ENCODE results near the gene POLN.

The POLN gene

DNA sequence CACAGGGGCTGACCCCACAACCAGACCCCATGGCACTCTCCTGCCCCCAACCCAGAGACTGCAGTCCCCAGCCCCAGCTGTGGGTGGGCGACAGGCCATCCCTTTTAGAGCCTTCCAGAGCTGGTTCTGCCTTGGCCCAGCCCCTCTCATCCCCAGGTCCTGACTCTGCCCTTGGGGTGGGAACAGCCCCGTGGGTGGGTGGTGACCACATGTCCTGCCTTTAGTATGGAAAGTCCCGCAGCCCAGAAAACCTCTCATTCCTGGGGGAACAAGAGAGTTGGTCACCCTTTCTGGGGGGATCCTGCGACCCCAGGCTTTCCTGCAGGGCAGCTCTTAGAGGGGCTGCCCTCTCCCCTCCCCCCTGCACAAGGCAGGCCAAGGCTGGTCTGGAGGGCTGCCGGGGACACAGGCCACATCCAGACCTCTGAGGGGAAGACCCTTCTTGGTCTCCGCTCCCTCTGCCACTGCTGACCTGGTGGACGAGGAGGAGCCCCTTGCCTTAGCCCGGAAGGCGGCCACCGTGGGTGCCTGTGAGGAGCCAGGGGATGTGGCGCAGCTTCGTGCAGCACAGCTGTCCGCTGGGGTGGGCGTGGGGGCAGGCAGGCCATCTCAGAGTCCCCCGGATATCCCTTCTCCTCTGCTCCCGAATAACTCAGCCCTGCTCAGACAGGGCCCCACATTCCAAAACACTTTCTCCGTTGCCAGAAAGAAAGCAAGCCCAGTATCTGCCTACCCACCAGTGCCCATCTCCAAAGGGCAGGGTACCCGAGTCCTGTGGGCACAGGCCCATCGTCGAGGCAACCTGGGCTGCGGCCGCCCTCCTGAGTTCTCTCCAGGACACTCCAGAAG is 26.7 kb upstream of the POLN start:
- Histone ChIP-seq H3K27ac (ENCODE audit: insufficient read depth, low read length, poor library complexity, severe bottlenecking) (no peak overlapping the region), H3K27me3 (replicated peaks; ENCODE audit: control insufficient read depth, insufficient read depth, low read length, poor library complexity, severe bottlenecking) (no peaks in the 10 kb centered on the region), H3K4me3 (ENCODE audit: insufficient read depth, low read depth, low read length, poor library complexity, severe bottlenecking) (no peak overlapping the region), H3K36me3 (ENCODE audit: control insufficient read depth, insufficient read depth, low read length) (peaks cover 7% of the 10 kb centered on the region), H3K4me1 (ENCODE audit: control insufficient read depth, insufficient read depth, low read length, poor library complexity, severe bottlenecking) (no peaks in the 10 kb centered on the region), H3K9me3 (ENCODE audit: control insufficient read depth, low read length) (no peaks in the 10 kb centered on the region)
- DNase-seq: no peak

DNA sequence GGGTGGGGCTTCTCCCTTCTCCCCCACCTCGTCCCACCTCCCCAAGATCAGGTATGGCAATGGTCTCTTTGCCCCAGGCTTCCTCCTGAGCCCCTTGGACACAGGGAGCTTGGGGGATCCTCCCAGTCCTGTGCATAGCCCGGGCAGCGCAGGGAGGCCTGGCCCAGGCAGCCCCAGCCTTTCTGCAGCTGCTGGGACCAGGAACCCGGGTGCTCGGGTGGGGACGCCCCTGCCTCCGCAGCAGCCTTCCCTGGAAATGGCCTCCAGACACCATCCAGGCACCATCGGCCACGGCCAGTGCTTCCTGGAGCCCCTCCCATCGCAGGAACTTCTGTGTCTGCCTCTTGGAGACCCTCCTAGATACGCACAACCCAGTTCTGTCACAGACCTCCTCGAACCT is 25.9 kb upstream of the POLN start:
- DNase-seq: no peak

DNA sequence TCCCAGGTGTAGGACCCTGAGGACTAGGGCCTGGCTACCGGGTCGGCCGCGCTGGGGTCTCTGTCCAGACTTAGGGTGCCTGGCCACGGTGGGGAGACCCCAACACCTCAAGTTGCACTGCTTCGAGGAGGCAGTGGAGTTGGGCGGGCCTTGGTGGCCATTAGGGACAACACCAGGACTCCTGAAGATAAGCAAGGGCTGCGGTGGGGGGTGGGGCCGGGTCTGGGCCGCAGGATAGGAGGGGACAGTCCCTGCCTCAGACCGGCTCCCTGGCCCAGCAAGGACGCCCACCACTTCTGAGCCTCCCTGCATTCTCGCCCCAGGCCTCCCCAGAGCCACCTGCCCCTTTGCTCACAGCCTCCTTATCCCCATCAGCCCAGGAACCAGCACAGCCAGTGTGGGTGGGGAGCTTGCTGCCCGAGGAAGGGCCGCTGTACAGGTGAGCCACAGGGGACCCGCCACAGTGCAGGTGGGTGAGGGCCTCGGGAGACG is 25.4 kb upstream of the POLN start:
- no peak overlapping the region for H3K4me3 ChIP-seq (ENCODE audit: insufficient read depth, low read depth, low read length, poor library complexity, severe bottlenecking)
- H3K27me3 ChIP-seq (replicated peaks; ENCODE audit: control insufficient read depth, insufficient read depth, low read length, poor library complexity, severe bottlenecking): no peaks in the 10 kb centered on the region
- DNase-seq: no peak
- no peaks in the 10 kb centered on the region for H3K9me3 ChIP-seq (ENCODE audit: control insufficient read depth, low read length)
- H3K4me1 ChIP-seq (ENCODE audit: control insufficient read depth, insufficient read depth, low read length, poor library complexity, severe bottlenecking): peaks cover 9% of the 10 kb centered on the region
- H3K27ac ChIP-seq (ENCODE audit: insufficient read depth, low read length, poor library complexity, severe bottlenecking): no peak overlapping the region
- peaks cover 7% of the 10 kb centered on the region for H3K36me3 ChIP-seq (ENCODE audit: control insufficient read depth, insufficient read depth, low read length)

More for the DNA sequence above, 25.9 kb upstream of the POLN start:
- Histone ChIP-seq H3K9me3 (ENCODE audit: control insufficient read depth, low read length) (no peaks in the 10 kb centered on the region), H3K4me1 (ENCODE audit: control insufficient read depth, insufficient read depth, low read length, poor library complexity, severe bottlenecking) (peaks cover 5% of the 10 kb centered on the region), H3K36me3 (ENCODE audit: control insufficient read depth, insufficient read depth, low read length) (peaks cover 7% of the 10 kb centered on the region), H3K27me3 (replicated peaks; ENCODE audit: control insufficient read depth, insufficient read depth, low read length, poor library complexity, severe bottlenecking) (no peaks in the 10 kb centered on the region), H3K4me3 (ENCODE audit: insufficient read depth, low read depth, low read length, poor library complexity, severe bottlenecking) (no peak overlapping the region), H3K27ac (ENCODE audit: insufficient read depth, low read length, poor library complexity, severe bottlenecking) (no peak overlapping the region)

DNA sequence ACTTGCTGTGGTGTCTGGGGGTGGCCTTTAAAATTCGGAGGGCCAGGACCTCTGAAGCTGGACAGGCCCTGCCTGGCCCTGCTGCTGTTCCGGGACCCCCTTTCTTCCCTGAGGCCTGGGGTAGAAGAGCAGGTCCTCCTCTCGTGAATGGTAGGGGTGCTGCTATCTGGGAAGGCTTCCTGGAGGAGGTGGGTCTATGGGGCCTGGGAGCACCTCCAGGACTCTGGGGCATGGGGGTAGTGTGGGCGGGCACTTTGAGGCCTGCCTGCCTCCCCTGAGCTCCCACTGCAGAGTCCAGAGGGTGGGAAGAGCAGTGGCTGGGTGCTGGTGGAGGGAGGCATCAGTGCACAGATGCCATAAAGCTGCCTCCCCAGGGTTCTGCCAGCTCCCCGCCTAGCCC is 24.9 kb upstream of the POLN start:
- peaks cover 9% of the 10 kb centered on the region for H3K4me1 ChIP-seq (ENCODE audit: control insufficient read depth, insufficient read depth, low read length, poor library complexity, severe bottlenecking)

DNA sequence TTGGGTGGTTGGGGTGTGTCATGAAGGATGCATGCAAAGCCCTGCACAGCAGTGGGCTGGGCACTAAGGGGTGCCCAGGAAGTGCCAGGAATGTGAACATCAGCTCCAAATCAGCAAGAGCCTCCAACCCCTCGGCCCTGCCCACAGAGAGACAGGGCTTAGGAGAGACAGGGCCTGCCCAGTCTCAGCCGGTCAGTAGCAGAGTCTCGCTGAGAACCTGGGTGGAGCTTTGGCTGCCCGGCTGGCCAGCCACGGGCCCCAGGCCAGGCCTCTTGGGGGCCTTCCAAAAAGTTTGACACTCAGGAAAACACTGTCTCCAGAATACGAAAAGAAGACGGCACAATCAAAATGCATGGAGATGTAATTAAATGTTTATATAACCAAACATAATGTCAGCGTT is 24.3 kb upstream of the POLN start:
- peaks cover 9% of the 10 kb centered on the region for H3K4me1 ChIP-seq (ENCODE audit: control insufficient read depth, insufficient read depth, low read length, poor library complexity, severe bottlenecking)
- H3K27ac ChIP-seq (ENCODE audit: insufficient read depth, low read length, poor library complexity, severe bottlenecking): no peak overlapping the region

More for the DNA sequence above, 24.9 kb upstream of the POLN start:
- Histone ChIP-seq H3K9me3 (ENCODE audit: control insufficient read depth, low read length) (no peaks in the 10 kb centered on the region), H3K27me3 (replicated peaks; ENCODE audit: control insufficient read depth, insufficient read depth, low read length, poor library complexity, severe bottlenecking) (no peaks in the 10 kb centered on the region), H3K27ac (ENCODE audit: insufficient read depth, low read length, poor library complexity, severe bottlenecking) (no peak overlapping the region), H3K36me3 (ENCODE audit: control insufficient read depth, insufficient read depth, low read length) (peaks cover 7% of the 10 kb centered on the region), H3K4me3 (ENCODE audit: insufficient read depth, low read depth, low read length, poor library complexity, severe bottlenecking) (no peak overlapping the region)
- DNase-seq: no peak

DNA sequence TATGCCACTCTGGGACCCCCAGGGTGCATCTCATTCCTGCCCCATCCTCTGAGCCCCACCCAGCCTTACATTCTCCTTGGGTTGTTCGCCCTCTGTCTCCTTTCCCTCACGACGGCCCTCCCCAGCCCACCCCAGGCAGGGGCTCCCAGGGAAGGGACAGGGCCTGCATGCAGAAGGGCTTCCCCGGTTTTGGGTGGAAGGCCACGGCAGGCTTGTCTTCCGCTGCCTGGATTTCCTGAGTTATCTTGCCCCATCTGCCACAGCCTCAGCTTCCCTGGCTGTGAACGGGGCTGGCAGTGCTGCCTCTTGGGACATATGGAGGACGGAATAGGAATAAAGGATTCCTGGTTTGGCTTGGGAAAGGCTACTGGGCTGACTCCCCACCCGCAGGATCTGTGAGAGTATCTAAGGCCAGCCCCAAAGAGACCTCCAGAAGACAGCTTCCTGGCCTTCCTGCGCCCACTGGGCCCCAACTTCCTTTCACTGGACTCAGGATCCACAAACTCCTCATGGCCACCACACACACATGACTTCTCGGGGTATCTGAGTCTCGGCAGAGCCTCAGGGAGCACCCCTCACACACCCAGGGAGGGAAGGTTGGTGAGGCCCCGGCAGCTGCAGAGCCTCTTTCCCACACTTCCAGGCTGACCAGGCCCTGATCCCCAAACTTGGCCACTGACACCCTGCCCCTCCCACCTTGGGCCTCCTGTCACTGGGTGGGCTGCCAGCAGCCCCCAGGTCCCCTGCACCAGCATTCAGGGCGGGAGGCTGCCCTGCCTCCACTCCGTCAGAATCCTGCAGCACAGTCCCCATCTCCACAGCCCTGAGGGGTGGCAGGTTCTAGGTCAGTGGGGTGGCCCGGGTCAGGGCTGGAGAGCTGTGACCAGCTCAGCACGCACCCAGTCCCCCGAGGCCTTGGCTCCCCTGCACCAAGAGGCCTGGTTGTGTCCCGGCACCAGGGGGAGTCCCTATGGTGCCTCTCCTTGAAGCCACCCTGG is 23.5 kb upstream of the POLN start:
- peaks cover 16% of the 10 kb centered on the region for H3K4me1 ChIP-seq (ENCODE audit: control insufficient read depth, insufficient read depth, low read length, poor library complexity, severe bottlenecking)
- no peak overlapping the region for H3K27ac ChIP-seq (ENCODE audit: insufficient read depth, low read length, poor library complexity, severe bottlenecking)
- no peaks in the 10 kb centered on the region for H3K9me3 ChIP-seq (ENCODE audit: control insufficient read depth, low read length)
- no peak overlapping the region for H3K4me3 ChIP-seq (ENCODE audit: insufficient read depth, low read depth, low read length, poor library complexity, severe bottlenecking)
- no peaks in the 10 kb centered on the region for H3K36me3 ChIP-seq (ENCODE audit: control insufficient read depth, insufficient read depth, low read length)
- no peak for DNase-seq
- no peaks in the 10 kb centered on the region for H3K27me3 ChIP-seq (replicated peaks; ENCODE audit: control insufficient read depth, insufficient read depth, low read length, poor library complexity, severe bottlenecking)

More for the DNA sequence above, 24.3 kb upstream of the POLN start:
- no peaks in the 10 kb centered on the region for H3K9me3 ChIP-seq (ENCODE audit: control insufficient read depth, low read length)
- no peaks in the 10 kb centered on the region for H3K27me3 ChIP-seq (replicated peaks; ENCODE audit: control insufficient read depth, insufficient read depth, low read length, poor library complexity, severe bottlenecking)
- no peak for DNase-seq
- peaks cover under 1% of the 10 kb centered on the region for H3K36me3 ChIP-seq (ENCODE audit: control insufficient read depth, insufficient read depth, low read length)
- H3K4me3 ChIP-seq (ENCODE audit: insufficient read depth, low read depth, low read length, poor library complexity, severe bottlenecking): no peak overlapping the region

DNA sequence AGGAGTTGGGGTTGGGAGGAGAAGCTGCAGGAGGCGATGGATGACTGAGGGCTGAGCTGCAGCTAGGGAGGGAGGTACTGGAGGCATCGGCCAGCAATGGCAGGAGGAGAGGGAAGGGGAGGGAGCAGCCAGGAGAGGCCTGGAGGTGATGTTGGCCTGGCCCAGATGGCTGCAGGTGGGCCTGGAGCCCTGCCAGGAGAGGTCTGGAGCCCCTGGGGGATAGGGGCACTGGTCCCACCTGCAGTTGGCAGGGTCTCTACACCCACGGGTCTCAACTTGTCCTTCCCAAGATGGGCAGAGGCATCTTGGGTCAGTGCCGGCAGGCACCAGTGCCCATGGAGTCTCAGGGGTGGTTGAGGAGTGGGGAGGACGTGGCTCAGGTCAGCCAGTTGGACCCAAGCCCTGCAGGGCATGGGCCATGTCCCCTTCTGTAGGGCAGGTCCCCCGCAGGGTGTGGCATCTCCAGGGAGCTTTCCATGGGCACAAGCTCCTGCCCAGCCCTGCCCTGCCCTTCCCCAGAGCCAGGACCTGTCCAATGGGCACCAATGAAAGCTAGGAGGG is 22.6 kb upstream of the POLN start:
- peaks cover 24% of the 10 kb centered on the region for H3K4me1 ChIP-seq (ENCODE audit: control insufficient read depth, insufficient read depth, low read length, poor library complexity, severe bottlenecking)

DNA sequence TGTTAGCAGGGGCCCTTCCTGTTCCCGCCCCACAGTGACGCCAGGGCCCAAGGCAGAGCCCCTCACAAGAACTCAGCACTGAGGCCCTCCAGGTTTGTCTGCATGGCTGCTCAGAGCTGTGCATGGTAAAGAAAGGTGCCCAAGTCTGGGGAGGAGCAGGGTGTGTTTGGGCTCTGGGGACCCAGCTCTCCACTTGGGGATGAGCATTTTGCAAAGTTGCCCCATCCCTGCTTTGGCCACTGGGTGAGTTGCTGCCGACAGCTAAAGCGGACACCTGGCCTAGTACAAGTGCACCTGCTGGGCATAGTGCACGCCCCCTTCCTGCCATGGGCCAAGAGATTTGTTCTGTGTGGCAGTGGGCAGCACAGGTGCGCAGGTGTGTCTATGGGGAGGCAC is 22.0 kb upstream of the POLN start:
- Histone ChIP-seq H3K27me3 (replicated peaks; ENCODE audit: control insufficient read depth, insufficient read depth, low read length, poor library complexity, severe bottlenecking) (no peaks in the 10 kb centered on the region), H3K36me3 (ENCODE audit: control insufficient read depth, insufficient read depth, low read length) (no peaks in the 10 kb centered on the region), H3K4me1 (ENCODE audit: control insufficient read depth, insufficient read depth, low read length, poor library complexity, severe bottlenecking) (peaks cover 27% of the 10 kb centered on the region), H3K27ac (ENCODE audit: insufficient read depth, low read length, poor library complexity, severe bottlenecking) (no peak overlapping the region), H3K9me3 (ENCODE audit: control insufficient read depth, low read length) (no peaks in the 10 kb centered on the region), H3K4me3 (ENCODE audit: insufficient read depth, low read depth, low read length, poor library complexity, severe bottlenecking) (no peak overlapping the region)
- no peak for DNase-seq

More for the DNA sequence above, 22.6 kb upstream of the POLN start:
- DNase-seq: no peak
- Histone ChIP-seq H3K9me3 (ENCODE audit: control insufficient read depth, low read length) (no peaks in the 10 kb centered on the region), H3K27me3 (replicated peaks; ENCODE audit: control insufficient read depth, insufficient read depth, low read length, poor library complexity, severe bottlenecking) (no peaks in the 10 kb centered on the region), H3K27ac (ENCODE audit: insufficient read depth, low read length, poor library complexity, severe bottlenecking) (no peak overlapping the region), H3K4me3 (ENCODE audit: insufficient read depth, low read depth, low read length, poor library complexity, severe bottlenecking) (no peak overlapping the region), H3K36me3 (ENCODE audit: control insufficient read depth, insufficient read depth, low read length) (no peaks in the 10 kb centered on the region)

DNA sequence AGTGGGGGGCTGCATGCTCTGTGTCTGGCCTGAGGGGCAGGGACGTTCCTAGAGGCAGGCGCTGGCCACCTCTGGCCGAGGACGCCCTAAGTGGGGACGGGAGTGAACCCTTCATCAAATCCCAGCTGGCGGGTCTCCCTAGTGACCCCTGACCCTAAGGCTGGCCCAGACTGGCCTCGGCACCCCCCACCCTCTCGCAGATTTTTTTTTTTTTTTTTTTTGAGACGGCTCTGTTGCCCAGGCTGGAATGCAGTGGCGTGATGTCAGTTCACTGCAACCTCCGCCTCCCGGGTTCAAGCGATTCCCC is 21.0 kb upstream of the POLN start:
- DNase-seq: no peak
- H3K9me3 ChIP-seq (ENCODE audit: control insufficient read depth, low read length): no peaks in the 10 kb centered on the region
- H3K27ac ChIP-seq (ENCODE audit: insufficient read depth, low read length, poor library complexity, severe bottlenecking): peak overlapping the region; percentile 94
- peak overlapping the region; percentile 61 for H3K4me3 ChIP-seq (ENCODE audit: insufficient read depth, low read depth, low read length, poor library complexity, severe bottlenecking)
- H3K36me3 ChIP-seq (ENCODE audit: control insufficient read depth, insufficient read depth, low read length): peaks cover 6% of the 10 kb centered on the region
- no peaks in the 10 kb centered on the region for H3K27me3 ChIP-seq (replicated peaks; ENCODE audit: control insufficient read depth, insufficient read depth, low read length, poor library complexity, severe bottlenecking)
- H3K4me1 ChIP-seq (ENCODE audit: control insufficient read depth, insufficient read depth, low read length, poor library complexity, severe bottlenecking): peaks cover 27% of the 10 kb centered on the region
